Transverse colon (tissue), 4 donors: ENCODE data around the gene ACTRT2. TPM values are rescaled to one million over a fixed set of nuclear protein-coding genes. Genes with fewer than 3 reads are reported as not detected.

ENCODE experiments used
- DNase-seq: peaks from one replicate; pipeline ENCODE4 v3.0.0-alpha.2; 2019
- H3K27ac ChIP-seq, 4 donors: fragments of 200-600 bp; sonication (generic); 2 replicates each; pipeline ENCODE4 v1.5.1; 2016 to 2018; ENCODE audit warnings: inconsistent platforms in 4 of 4
- H3K27me3 ChIP-seq: fragments of 200-600 bp; sonication (generic); 2 replicates; pipeline ENCODE4 v1.5.1; 2017; ENCODE audit warnings: inconsistent platforms
- H3K36me3 ChIP-seq, 4 donors: fragments of 200-600 bp; sonication (generic); 2 replicates each; pipeline ENCODE4 v1.5.1; 2017 to 2019; ENCODE audit warnings: inconsistent platforms in 4 of 4
- H3K4me1 ChIP-seq, 4 donors: fragments of 200-600 bp; sonication (generic); 2 replicates each; pipeline ENCODE4 v1.5.1; 2017 to 2020; ENCODE audit warnings: inconsistent platforms in 4 of 4
- H3K4me3 ChIP-seq, 4 donors: fragments of 200-600 bp; sonication (generic); 1 replicate in 1 of 4; 2 replicates in 3 of 4; pipeline versions ENCODE4 v1.5.1 to v1.6.1; 2017 to 2019; ENCODE audit warnings: inconsistent platforms in 4 of 4
- H3K9me3 ChIP-seq, 2 donors: fragments of 200-600 bp; sonication (generic); 2 replicates each; pipeline ENCODE4 v1.5.1; 2017 to 2019; ENCODE audit warnings: inconsistent platforms in 2 of 2
- EP300 ChIP-seq: sonication (generic); formaldehyde crosslinking; IDR thresholded peaks from one replicate; pipeline ENCODE4 v1.6.1; 2017; ENCODE audit warnings: antibody characterized with exemption, low read depth
- POLR2A ChIP-seq: fragments of 450-650 bp; IDR thresholded peaks from one replicate; pipeline ENCODE4 v1.6.1; 2016; ENCODE audit warnings: antibody characterized with exemption, mild to moderate bottlenecking, moderate library complexity
- POLR2AphosphoS5 ChIP-seq, 3 donors: sonication (generic); formaldehyde crosslinking; IDR thresholded peaks; one replicate each; pipeline ENCODE4 v1.6.1; 2016; ENCODE audit warnings: antibody characterized with exemption in 3 of 3
- WGBS, 2 donors: methylation state at CpG; one replicate each; pipeline ENCODE4 v1.1.5; 2018; ENCODE audit warnings: low coverage in 1 of 2; 5-methylcytosine and 5-hydroxymethylcytosine counted together
- in situ Hi-C, 4 donors: fragments of 200-750 bp; cut with MboI; loops; one replicate each; pipeline versions ENCODE4 v1.15.0 to v1.15.1; 2017; ENCODE audit warnings: low sequenced_read_pairs in 3 of 4, low pct_ligation_motif_present in 1 of 4, low pct_unique_long_range_greater_than_20kb in 1 of 4
- intact Hi-C: fragments of 100-400 bp; cut with DNase I; formaldehyde crosslinking; loops from one replicate; pipeline ENCODE4 v1.15.1; 2023; ENCODE audit warnings: low total_unique reads
- total RNA-seq, 4 donors: library from RNA; depleted of rRNA; stranded (reverse); fragments of >200 nt; gene quantifications; one replicate each; pipeline ENCODE4 v1.1.0, GENCODE V29; 2016
- TF ChIP-seq, protein P1 (sequence below), 5 experiments: fragments of 200-600 bp in 3 of 5; fragments of 450-650 bp in 2 of 5; sonication (generic) in 3 of 5; IDR thresholded peaks; 1 replicate in 2 of 5; 2 replicates in 3 of 5; pipeline ENCODE4 v1.5.1; 2016 to 2017; ENCODE audit warnings: antibody characterized with exemption in 5 of 5, inconsistent platforms in 3 of 5, mild to moderate bottlenecking in 2 of 5, moderate library complexity in 1 of 5

The ACTRT2 gene
- total RNA-seq, 4 donors from 2014 or later = not detected

DNA sequence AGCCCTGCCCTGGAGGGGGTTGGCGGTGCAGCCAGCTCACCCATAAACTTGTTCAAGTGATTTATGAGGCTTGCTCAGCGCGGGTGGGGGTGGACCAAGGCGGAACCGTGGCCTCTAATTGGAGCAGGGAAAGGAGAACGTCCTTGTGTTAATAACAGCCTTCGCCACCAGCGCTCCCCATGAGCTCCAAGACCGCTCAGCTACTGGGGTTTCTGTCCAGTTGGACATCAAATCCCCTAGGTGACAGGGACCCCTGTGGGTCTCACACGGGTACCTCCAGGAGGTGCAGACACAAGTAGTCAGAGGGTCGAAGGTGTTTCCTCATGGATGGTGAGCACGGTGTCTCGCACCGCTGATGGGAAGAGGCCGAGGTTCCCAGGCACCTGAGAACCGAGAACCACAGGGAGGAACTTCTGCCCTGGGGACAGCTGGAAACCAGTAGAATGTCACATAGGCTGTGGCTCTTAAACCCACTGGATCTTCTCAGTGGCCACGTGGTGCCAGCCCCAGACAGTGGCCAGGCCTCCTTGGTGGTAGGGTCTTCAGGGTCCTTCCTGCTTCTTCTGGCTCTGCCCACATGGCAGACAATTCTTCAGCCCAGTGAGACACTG lies 3.7 kb upstream of the ACTRT2 start:
- peak; percentile 4 for DNase-seq
- intact Hi-C loops (no loop called here), in situ Hi-C loops (loop anchor here in 3 of 4 donors (25.0 kb wide), 2 partner anchors 395 to 420 kb away; no protein-coding TSS in a partner anchor)
- Histone ChIP-seq H3K27me3 (peaks cover 56% of the 10 kb centered on the region), H3K36me3 (no peaks in the 10 kb centered on the region), H3K27ac (no peak overlapping the region), H3K9me3 (no peaks in the 10 kb centered on the region), H3K4me1 (peaks cover 0 to 5% (median 0%) of the 10 kb centered on the region in 4 donors), H3K4me3 (no peak overlapping the region)
- WGBS, 2 donors = 53% methylated on average over 16 of the region's 17 CpGs; no CpG with 5 or more reads in 1 of the 2 donors
- TF ChIP-seq EP300 (no peak), POLR2AphosphoS5 (IDR thresholded peaks at IDR 0.05) (no peak), POLR2A (no peak)
- TF ChIP-seq, protein P1, sequence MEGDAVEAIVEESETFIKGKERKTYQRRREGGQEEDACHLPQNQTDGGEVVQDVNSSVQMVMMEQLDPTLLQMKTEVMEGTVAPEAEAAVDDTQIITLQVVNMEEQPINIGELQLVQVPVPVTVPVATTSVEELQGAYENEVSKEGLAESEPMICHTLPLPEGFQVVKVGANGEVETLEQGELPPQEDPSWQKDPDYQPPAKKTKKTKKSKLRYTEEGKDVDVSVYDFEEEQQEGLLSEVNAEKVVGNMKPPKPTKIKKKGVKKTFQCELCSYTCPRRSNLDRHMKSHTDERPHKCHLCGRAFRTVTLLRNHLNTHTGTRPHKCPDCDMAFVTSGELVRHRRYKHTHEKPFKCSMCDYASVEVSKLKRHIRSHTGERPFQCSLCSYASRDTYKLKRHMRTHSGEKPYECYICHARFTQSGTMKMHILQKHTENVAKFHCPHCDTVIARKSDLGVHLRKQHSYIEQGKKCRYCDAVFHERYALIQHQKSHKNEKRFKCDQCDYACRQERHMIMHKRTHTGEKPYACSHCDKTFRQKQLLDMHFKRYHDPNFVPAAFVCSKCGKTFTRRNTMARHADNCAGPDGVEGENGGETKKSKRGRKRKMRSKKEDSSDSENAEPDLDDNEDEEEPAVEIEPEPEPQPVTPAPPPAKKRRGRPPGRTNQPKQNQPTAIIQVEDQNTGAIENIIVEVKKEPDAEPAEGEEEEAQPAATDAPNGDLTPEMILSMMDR (IDR thresholded peaks at IDR 0.05) = no peak

DNA sequence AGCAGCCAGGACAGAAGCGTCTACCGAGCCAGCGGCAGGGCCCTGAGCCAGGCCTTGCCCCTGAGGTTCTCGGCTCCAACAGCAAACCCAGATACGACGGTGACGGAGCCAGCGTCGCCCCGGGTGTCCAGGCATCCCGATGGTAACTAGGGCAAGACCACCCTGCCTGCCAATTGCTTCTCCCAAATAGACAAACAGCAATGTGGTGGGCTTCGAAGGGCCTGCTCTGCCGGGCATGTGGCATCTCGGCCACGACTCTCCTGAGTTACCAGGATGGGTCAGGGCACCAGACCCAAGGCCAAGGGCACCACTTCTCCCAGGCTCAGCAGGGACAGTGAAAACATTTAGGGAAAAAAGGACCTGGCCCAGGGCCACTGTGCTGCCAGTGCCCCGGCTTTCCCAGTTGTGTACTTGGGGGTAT lies 3.2 kb upstream of the ACTRT2 start:
- H3K27me3 ChIP-seq = peaks cover 52% of the 10 kb centered on the region
- intact Hi-C loops = no loop called here
- H3K9me3 ChIP-seq = no peaks in the 10 kb centered on the region
- in situ Hi-C loops = loop anchor here in 3 of 4 donors (25.0 kb wide), 2 partner anchors 394 to 419 kb away; no protein-coding TSS in a partner anchor
- peak; percentile 1 for DNase-seq
- 85% methylated on average over 13 of the region's 16 CpGs; no CpG with 5 or more reads in 1 of the 2 donors for WGBS, 2 donors
- H3K27ac ChIP-seq = no peak overlapping the region
- TF ChIP-seq POLR2AphosphoS5 (IDR thresholded peaks at IDR 0.05) = no peak
- TF ChIP-seq EP300 = no peak
- TF ChIP-seq, protein P1 (IDR thresholded peaks at IDR 0.05) = no peak
- no peak for TF ChIP-seq POLR2A
- no peak overlapping the region for H3K4me3 ChIP-seq
- no peaks in the 10 kb centered on the region for H3K4me1 ChIP-seq
- no peaks in the 10 kb centered on the region for H3K36me3 ChIP-seq

DNA sequence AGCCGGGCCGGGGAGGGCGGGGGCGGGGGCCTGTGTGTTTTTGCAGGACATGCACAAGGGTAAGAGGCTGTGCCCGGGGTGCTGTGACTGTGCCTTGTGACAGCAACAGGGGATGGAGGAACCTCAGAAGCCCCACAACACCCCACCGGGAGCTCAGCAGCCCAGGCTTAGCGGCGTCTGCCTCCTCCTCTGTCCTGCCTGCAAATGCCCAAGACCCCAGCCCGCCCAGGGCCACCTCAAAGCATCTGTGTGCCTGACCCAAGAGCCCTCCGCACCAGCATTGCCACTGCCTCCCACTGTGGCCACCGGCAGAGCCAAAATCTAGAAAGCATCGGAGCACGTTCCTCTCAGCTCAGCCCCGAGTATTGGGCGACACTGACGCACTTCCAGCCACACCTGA lies 2.7 kb upstream of the ACTRT2 start:
- intact Hi-C loops (no loop called here), in situ Hi-C loops (loop anchor here in 3 of 4 donors (25.0 kb wide), 2 partner anchors 394 to 419 kb away; no protein-coding TSS in a partner anchor)
- WGBS, 2 donors = 89% methylated on average over 5 to 16 of the region's 16 CpGs
- H3K27ac ChIP-seq = no peak overlapping the region
- H3K4me1 ChIP-seq = no peaks in the 10 kb centered on the region
- no peaks in the 10 kb centered on the region for H3K9me3 ChIP-seq
- peaks cover 48% of the 10 kb centered on the region for H3K27me3 ChIP-seq
- no peaks in the 10 kb centered on the region for H3K36me3 ChIP-seq
- peak; percentile 4 for DNase-seq
- no peak overlapping the region for H3K4me3 ChIP-seq
- TF ChIP-seq EP300 = no peak
- TF ChIP-seq POLR2AphosphoS5 (IDR thresholded peaks at IDR 0.05) = no peak
- TF ChIP-seq POLR2A = no peak
- TF ChIP-seq, protein P1 (IDR thresholded peaks at IDR 0.05) = no peak

GRCh38 chr1:3019007-3019515 lies 2.2 kb upstream of the ACTRT2 start:
- intact Hi-C loops = no loop called here
- Histone ChIP-seq H3K27me3 (peaks cover 43% of the 10 kb centered on the region), H3K4me1 (no peaks in the 10 kb centered on the region), H3K36me3 (no peaks in the 10 kb centered on the region), H3K9me3 (no peaks in the 10 kb centered on the region), H3K4me3 (no peak overlapping the region), H3K27ac (no peak overlapping the region)
- WGBS, 2 donors = 80% methylated on average over 8 of the region's 11 CpGs; no CpG with 5 or more reads in 1 of the 2 donors
- DNase-seq = peak; percentile 2
- in situ Hi-C loops = loop anchor here in 3 of 4 donors (25.0 kb wide), 2 partner anchors 393 to 418 kb away; no protein-coding TSS in a partner anchor
- no peak for TF ChIP-seq POLR2AphosphoS5 (IDR thresholded peaks at IDR 0.05)
